Naive thymus-derived CD4-positive, alpha-beta T cell (primary cell): ENCODE measurements around the gene TFF2. TPM values are rescaled to one million over a fixed set of nuclear protein-coding genes. Genes with fewer than 3 reads are reported as not detected.

Experiments used
- ATAC-seq: fragments of 150-1000 bp; cut with Tn5 transposase; 2 replicates; pipeline ENCODE4 v1.10.0; 2021; ENCODE audit warnings: mild to moderate bottlenecking, moderate library complexity
- CTCF ChIA-PET: fragments of 350-600 bp; sonication (Branson Sonifier 250); formaldehyde crosslinking; loops from one replicate; lab custom pipeline; 2021; ENCODE audit warnings: antibody characterized with exemption; lab: Charles Lee
- POLR2A ChIA-PET: fragments of 350-600 bp; sonication (Branson Sonifier 250); formaldehyde crosslinking; loops from one replicate; lab custom pipeline; 2021; ENCODE audit warnings: antibody characterized with exemption, inconsistent platforms; lab: Charles Lee
- DNase-seq, 9 donors: peaks; one replicate each; pipeline versions ENCODE4 v3.0.0 to v3.0.0-alpha.2; 2020 to 2022; ENCODE audit warnings: mixed read lengths in 1 of 9
- H3K27ac ChIP-seq: one replicate; pipeline ENCODE4 v1.7.0; 2013; ENCODE audit warnings: mild to moderate bottlenecking, low read depth, low read length, moderate library complexity
- H3K27me3 ChIP-seq, 2 donors: one replicate each; pipeline ENCODE4 v1.7.0; 2013; ENCODE audit warnings: low read length in 2 of 2, mild to moderate bottlenecking in 2 of 2, moderate library complexity in 2 of 2; ENCODE audit not compliant: control insufficient read depth in 2 of 2, insufficient read depth in 2 of 2
- H3K36me3 ChIP-seq, 3 experiments: 1 replicate in 2 of 3; 2 replicates in 1 of 3; pipeline ENCODE4 v1.7.0; 2013; ENCODE audit warnings: low read length in 3 of 3, mild to moderate bottlenecking in 3 of 3, moderate library complexity in 1 of 3; ENCODE audit not compliant: insufficient read depth in 3 of 3, control insufficient read depth in 2 of 3
- H3K4me1 ChIP-seq, 2 donors: one replicate each; pipeline ENCODE4 v1.7.0; 2013; ENCODE audit warnings: low read length in 2 of 2, mild to moderate bottlenecking in 2 of 2, moderate library complexity in 1 of 2; ENCODE audit not compliant: control insufficient read depth in 2 of 2, insufficient read depth in 2 of 2
- H3K4me3 ChIP-seq: 2 replicates; pipeline ENCODE4 v1.7.0; 2013; ENCODE audit warnings: mild to moderate bottlenecking, low read length
- H3K9me3 ChIP-seq, 3 experiments: 1 replicate in 2 of 3; 2 replicates in 1 of 3; pipeline ENCODE4 v1.7.0; 2013; ENCODE audit warnings: low read length in 3 of 3; ENCODE audit not compliant: control insufficient read depth in 2 of 3
- H3K27ac Mint-ChIP-seq, 9 donors: one replicate each; pipeline ENCODE4 v1.8.0; 2020 to 2022; ENCODE audit warnings: mixed read lengths in 9 of 9, mild to moderate bottlenecking in 8 of 9, moderate library complexity in 5 of 9, inconsistent platforms in 2 of 9
- H3K27me3 Mint-ChIP-seq, 5 donors: one replicate each; pipeline ENCODE4 v1.8.0; 2021 to 2022; ENCODE audit warnings: mixed read lengths in 5 of 5, mild to moderate bottlenecking in 1 of 5
- H3K36me3 Mint-ChIP-seq, 5 donors: one replicate each; pipeline ENCODE4 v1.8.0; 2020 to 2022; ENCODE audit warnings: mixed read lengths in 5 of 5, mild to moderate bottlenecking in 3 of 5, inconsistent platforms in 1 of 5
- H3K4me1 Mint-ChIP-seq, 7 donors: one replicate each; pipeline ENCODE4 v1.8.0; 2020 to 2022; ENCODE audit warnings: mixed read lengths in 7 of 7, mild to moderate bottlenecking in 3 of 7, inconsistent platforms in 1 of 7
- H3K4me3 Mint-ChIP-seq, 10 donors: one replicate each; pipeline ENCODE4 v1.8.0; 2020 to 2022; ENCODE audit warnings: mild to moderate bottlenecking in 10 of 10, mixed read lengths in 10 of 10, moderate library complexity in 6 of 10, inconsistent platforms in 2 of 10
- H3K9me3 Mint-ChIP-seq, 11 donors: one replicate each; pipeline ENCODE4 v1.8.0; 2020 to 2022; ENCODE audit warnings: mixed read lengths in 11 of 11, mild to moderate bottlenecking in 4 of 11, inconsistent platforms in 1 of 11, moderate library complexity in 1 of 11
- intact Hi-C, 2 donors: fragments of 100-400 bp; cut with micrococcal nuclease; formaldehyde crosslinking; loops; one replicate each; pipeline ENCODE4 v1.15.1; 2023
- polyA plus RNA-seq, 2 donors: library from polyadenylated mRNA; unstranded; fragments of 300-500 nt; fragmentation: Illumina TruSeq; gene quantifications; one replicate each; pipeline ENCODE4 v1.2.3, GENCODE V29; 2021
- total RNA-seq, 6 experiments: library from RNA in 5 of 6; stranded (reverse) in 5 of 6; gene quantifications; 1 replicate in 5 of 6; 2 replicates in 1 of 6; pipeline ENCODE4 v1.2.3 and lab custom pipeline; 2021 to 2026

Gene TFF2
- total and polyA plus RNA-seq, 7 experiments from 2014 or later, result not detected

GRCh38 chr21:42381347-42381984, 30.7 kb upstream of the TFF2 start:
- no peak overlapping the region for H3K4me3 Mint-ChIP-seq
- ChIA-PET CTCF (interaction anchor here (0.7 to 2.9 kb wide), 19 partner anchors 11 to 432 kb away, joined by 3 to 18 read pairs (median 3); partner anchors contain the start of gene UBASH3A), POLR2A (interaction anchor here (0.6 to 2.8 kb wide), 8 partner anchors 12 to 189 kb away, joined by 3 to 10 read pairs (median 4); partner anchors contain the start of gene UBASH3A)
- Histone ChIP-seq H3K27me3 (no peaks in the 10 kb centered on the region), H3K36me3 (no peaks in the 10 kb centered on the region), H3K4me3 (no peak overlapping the region), H3K9me3 (peaks cover 0 to 13% (median 6%) of the 10 kb centered on the region in 3 experiments), H3K4me1 (peaks cover 0 to 14% of the 10 kb centered on the region in 2 donors), H3K27ac (no peak overlapping the region)
- intact Hi-C loops, result loop anchor here in 1 of 2 donors (1.0 to 5.0 kb wide), 6 partner anchors 22 to 236 kb away; partner anchors contain the start of gene UBASH3A
- peaks cover 3 to 25% (median 8%) of the 10 kb centered on the region in 5 donors for H3K36me3 Mint-ChIP-seq
- peaks cover 6 to 29% (median 25%) of the 10 kb centered on the region in 7 donors for H3K4me1 Mint-ChIP-seq
- DNase-seq, result peak in 4 of 9 donors; percentile 22 to 41 (median 29)
- ATAC-seq, result peak; percentile 77
- H3K27me3 Mint-ChIP-seq, result no peaks in the 10 kb centered on the region
- H3K9me3 Mint-ChIP-seq, result peaks cover 0 to 19% (median 13%) of the 10 kb centered on the region in 11 donors
- peak overlapping the region in 2 of 9 donors; percentile 29 to 71 for H3K27ac Mint-ChIP-seq

- H3K36me3 ChIP-seq, result no peaks in the 10 kb centered on the region
- ChIA-PET CTCF (interaction anchor here (1.9 kb wide), 1 partner anchor 24 kb away, joined by 5 read pairs; the partner anchor contains the start of gene UBASH3A), POLR2A (no interaction called here)
- H3K4me1 ChIP-seq, result peaks cover 0 to 7% of the 10 kb centered on the region in 2 donors
- intact Hi-C loops, result loop anchor here in 1 of 2 donors (2.0 to 5.0 kb wide), 2 partner anchors 38 to 71 kb away; no protein-coding TSS in a partner anchor
- no peak overlapping the region for H3K27ac ChIP-seq
- H3K27me3 ChIP-seq, result no peaks in the 10 kb centered on the region
- Mint-ChIP-seq H3K4me3 (no peak overlapping the region), H3K4me1 (peaks cover 0 to 18% (median 11%) of the 10 kb centered on the region in 7 donors), H3K27ac (no peak overlapping the region), H3K27me3 (no peaks in the 10 kb centered on the region), H3K9me3 (peaks cover 0 to 17% (median 12%) of the 10 kb centered on the region in 11 donors), H3K36me3 (peaks cover 3 to 21% (median 8%) of the 10 kb centered on the region in 5 donors)
- H3K4me3 ChIP-seq, result no peak overlapping the region
- ATAC-seq, result no peak
- DNase-seq, result no peak
- peaks cover 0 to 13% (median 6%) of the 10 kb centered on the region in 3 experiments for H3K9me3 ChIP-seq
These were observed 28.8 kb upstream of the TFF2 start for GRCh38 chr21:42379426-42380215.

- Mint-ChIP-seq H3K4me1 (peaks cover 0 to 18% (median 5%) of the 10 kb centered on the region in 7 donors), H3K36me3 (peaks cover 3 to 18% (median 8%) of the 10 kb centered on the region in 5 donors), H3K4me3 (no peak overlapping the region), H3K27me3 (peaks cover 0 to 4% (median 0%) of the 10 kb centered on the region in 5 donors), H3K27ac (no peak overlapping the region), H3K9me3 (peaks cover 0 to 17% (median 12%) of the 10 kb centered on the region in 11 donors)
- ChIA-PET CTCF (interaction anchor here (1.9 kb wide), 1 partner anchor 25 kb away, joined by 5 read pairs; the partner anchor contains the start of gene UBASH3A), POLR2A (no interaction called here)
- intact Hi-C loops, result no loop called here
- DNase-seq, result no peak
- ATAC-seq, result no peak
- peaks cover 0 to 13% (median 6%) of the 10 kb centered on the region in 3 experiments for H3K9me3 ChIP-seq
- no peak overlapping the region for H3K4me3 ChIP-seq
- H3K27me3 ChIP-seq, result no peaks in the 10 kb centered on the region
- H3K4me1 ChIP-seq, result no peaks in the 10 kb centered on the region
- H3K36me3 ChIP-seq, result no peaks in the 10 kb centered on the region
- no peak overlapping the region for H3K27ac ChIP-seq
These were observed 27.6 kb upstream of the TFF2 start for GRCh38 chr21:42378418-42378817.

- ATAC-seq (no peak), DNase-seq (no peak)
- ChIA-PET CTCF (interaction anchor here (1.9 kb wide), 1 partner anchor 26 kb away, joined by 5 read pairs; the partner anchor contains the start of gene UBASH3A), POLR2A (no interaction called here)
- Mint-ChIP-seq H3K27me3 (peaks cover 0 to 4% (median 0%) of the 10 kb centered on the region in 5 donors), H3K4me3 (no peak overlapping the region), H3K9me3 (peaks cover 0 to 17% (median 12%) of the 10 kb centered on the region in 11 donors), H3K4me1 (peaks cover 0 to 23% (median 5%) of the 10 kb centered on the region in 7 donors), H3K27ac (no peak overlapping the region), H3K36me3 (peaks cover 3 to 18% (median 8%) of the 10 kb centered on the region in 5 donors)
- Histone ChIP-seq H3K4me1 (no peaks in the 10 kb centered on the region), H3K36me3 (no peaks in the 10 kb centered on the region), H3K4me3 (no peak overlapping the region), H3K27ac (no peak overlapping the region), H3K27me3 (no peaks in the 10 kb centered on the region), H3K9me3 (peaks cover 0 to 13% (median 6%) of the 10 kb centered on the region in 3 experiments)
- intact Hi-C loops, result no loop called here
These were observed 27.2 kb upstream of the TFF2 start for GRCh38 chr21:42377951-42378340.

- peaks cover 0 to 21% (median 4%) of the 10 kb centered on the region in 7 donors for H3K4me1 Mint-ChIP-seq
- H3K4me1 ChIP-seq, result no peaks in the 10 kb centered on the region
- peaks cover 3 to 13% (median 6%) of the 10 kb centered on the region in 5 donors for H3K36me3 Mint-ChIP-seq
- H3K4me3 Mint-ChIP-seq, result no peak overlapping the region
- no peaks in the 10 kb centered on the region for H3K27me3 ChIP-seq
- ChIA-PET CTCF (no interaction called here), POLR2A (no interaction called here)
- H3K27me3 Mint-ChIP-seq, result peaks cover 0 to 4% (median 0%) of the 10 kb centered on the region in 5 donors
- H3K9me3 ChIP-seq, result peaks cover 0 to 9% (median 5%) of the 10 kb centered on the region in 3 experiments
- H3K4me3 ChIP-seq, result no peak overlapping the region
- H3K36me3 ChIP-seq, result no peaks in the 10 kb centered on the region
- DNase-seq, result no peak
- no peak overlapping the region for H3K27ac ChIP-seq
- peak overlapping the region in 2 of 9 donors; percentile 60 to 62 for H3K27ac Mint-ChIP-seq
- no peak for ATAC-seq
- H3K9me3 Mint-ChIP-seq, result peaks cover 0 to 11% (median 8%) of the 10 kb centered on the region in 11 donors
- intact Hi-C loops, result no loop called here
These were observed 26.6 kb upstream of the TFF2 start for GRCh38 chr21:42377211-42377950.
